GM12891 (cell line): ENCODE data around the gene SCGB1D1.
A peak's percentile ranks its signal among the peaks of the same experiment; 100 is the strongest.

Source experiments
- DNase-seq: peaks from one replicate; pipeline ENCODE4 v3.0.0; 2011; ENCODE audit warnings: low spot score; ENCODE audit not compliant: insufficient read length
- FAIRE-seq: peaks from 2 replicates; lab custom pipeline; 2011; peaks lifted over from hg19 to GRCh38; lab: Jason Lieb, UNC
- PAX5 ChIP-seq: IDR thresholded peaks from 2 replicates; pipeline ENCODE4 v1.6.1; 2011; ENCODE audit warnings: low read length, moderate library complexity, mild to moderate bottlenecking; ENCODE audit not compliant: insufficient read depth, severe bottlenecking
- POLR2A ChIP-seq: IDR thresholded peaks from 2 replicates; pipeline ENCODE4 v1.6.1; 2011; ENCODE audit warnings: low read depth, low read length, control low read depth
- POLR2AphosphoS5 ChIP-seq: IDR thresholded peaks from 2 replicates; pipeline ENCODE4 v1.6.1; 2011; ENCODE audit warnings: low read depth, low read length, control low read depth
- POU2F2 ChIP-seq: IDR thresholded peaks from 2 replicates; pipeline ENCODE4 v1.6.1; 2011; ENCODE audit warnings: low read depth, mild to moderate bottlenecking, control low read depth, low read length, moderate library complexity
- SPI1 ChIP-seq: IDR thresholded peaks from 2 replicates; pipeline ENCODE4 v1.6.1; 2011; ENCODE audit warnings: low read depth, low read length, control low read depth
- TAF1 ChIP-seq: IDR thresholded peaks from 2 replicates; pipeline ENCODE4 v1.6.1; 2011; ENCODE audit warnings: low read depth, low read length, control low read depth

Gene SCGB1D1

DNA sequence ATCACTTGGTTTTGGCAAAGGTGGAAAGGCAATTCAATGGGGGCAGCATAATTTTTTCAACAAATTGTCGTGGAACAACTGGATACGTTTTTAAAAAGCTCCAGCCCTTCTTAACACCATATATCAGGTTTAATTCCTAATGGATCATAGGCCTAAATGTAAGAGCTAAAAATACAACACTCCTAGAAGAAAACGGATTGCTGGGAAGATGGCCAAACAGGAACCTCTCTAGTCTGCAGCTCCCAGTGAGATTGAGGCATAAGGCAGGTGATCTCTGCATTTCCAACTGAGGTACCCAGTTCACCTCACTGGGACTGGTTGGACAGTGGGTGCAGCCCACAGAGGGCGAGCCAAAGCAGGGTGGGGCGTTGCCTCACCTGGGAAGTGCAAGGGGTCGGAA lies 32.4 kb upstream of the SCGB1D1 start:
- DNase-seq (no peak), FAIRE-seq (no peak)
- TF ChIP-seq TAF1 (no peak), POU2F2 (no peak), POLR2A (no peak), PAX5 (no peak), SPI1 (no peak), POLR2AphosphoS5 (no peak)

GRCh38 chr11:62166371-62166770 lies 23.6 kb upstream of the SCGB1D1 start:
- TF ChIP-seq POLR2A (no peak), POLR2AphosphoS5 (no peak), SPI1 (no peak), POU2F2 (no peak), PAX5 (no peak), TAF1 (no peak)
- FAIRE-seq, result no peak
- no peak for DNase-seq

DNA sequence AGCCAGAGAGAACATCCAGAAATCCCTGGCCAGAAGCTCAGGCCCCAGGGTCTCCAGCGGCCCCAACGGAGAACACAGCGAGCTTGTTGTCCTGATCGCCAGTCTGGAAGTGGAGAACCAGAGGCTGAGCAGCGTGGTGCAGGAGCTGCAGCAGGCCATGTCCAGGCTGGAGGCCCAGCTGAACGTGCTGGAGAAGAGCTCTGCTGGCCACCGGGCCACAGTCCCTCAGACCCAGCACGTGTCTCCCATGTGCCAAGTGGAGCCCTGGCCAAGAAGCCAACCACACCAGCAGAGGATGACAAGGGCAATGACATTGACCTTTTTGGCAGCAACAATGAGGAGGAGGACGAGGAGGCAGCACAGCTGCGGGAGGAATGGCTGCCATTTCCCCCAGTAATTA lies 20.6 kb upstream of the SCGB1D1 start:
- FAIRE-seq (no peak), DNase-seq (no peak)
- TF ChIP-seq SPI1 (no peak), POLR2AphosphoS5 (no peak), PAX5 (no peak), POLR2A (no peak), TAF1 (no peak), POU2F2 (no peak)

DNA sequence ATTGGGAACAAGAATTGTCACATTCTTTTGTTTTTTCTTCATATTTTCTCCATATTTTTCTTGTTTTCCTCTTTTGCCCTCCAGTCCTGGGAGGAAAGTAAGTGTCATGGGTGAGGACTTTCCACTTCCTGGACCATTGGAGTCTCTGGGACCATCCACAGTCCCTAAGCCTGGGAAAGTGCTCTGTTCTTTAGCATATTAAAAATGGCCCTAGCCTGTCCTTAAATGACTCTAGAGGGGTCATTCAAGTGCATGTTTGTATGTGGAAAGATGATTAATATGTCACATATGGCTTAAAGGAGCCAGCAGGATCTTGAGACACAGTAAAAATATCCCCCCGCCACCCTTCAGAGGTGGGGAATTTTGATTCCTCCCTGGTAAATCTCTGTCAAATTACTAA lies 20.1 kb upstream of the SCGB1D1 start:
- no peak for FAIRE-seq
- TF ChIP-seq POLR2AphosphoS5, result no peak
- no peak for TF ChIP-seq POLR2A
- no peak for TF ChIP-seq POU2F2
- TF ChIP-seq TAF1, result no peak
- TF ChIP-seq SPI1, result no peak
- no peak for TF ChIP-seq PAX5
- no peak for DNase-seq

- peak; percentile 90 for FAIRE-seq
- peak; percentile 38 for DNase-seq
- no peak for TF ChIP-seq POLR2AphosphoS5
- no peak for TF ChIP-seq POLR2A
- TF ChIP-seq PAX5, result no peak
- no peak for TF ChIP-seq TAF1
- TF ChIP-seq SPI1, result no peak
- TF ChIP-seq POU2F2, result no peak
Observed at GRCh38 chr11:62171261-62171723, 18.7 kb upstream of the SCGB1D1 start.

DNA sequence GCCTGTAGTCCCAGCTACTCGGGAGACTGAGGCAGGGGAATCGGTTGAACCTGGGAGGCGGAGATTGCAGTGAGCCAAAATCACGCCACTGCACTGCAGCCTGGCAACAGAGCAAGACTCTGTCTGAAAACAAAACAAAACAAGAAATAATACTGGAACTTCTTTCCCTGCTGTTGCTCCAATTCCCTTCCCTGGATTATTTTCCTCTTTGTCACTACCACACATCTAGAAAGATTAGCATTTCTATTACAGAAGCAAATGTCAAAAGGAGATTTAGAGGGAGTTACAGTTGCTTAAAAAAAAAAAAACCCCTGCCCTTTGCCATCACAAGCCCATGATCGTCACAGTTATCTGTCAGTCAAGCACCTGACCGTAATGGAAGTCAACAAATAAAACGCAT lies 17.7 kb upstream of the SCGB1D1 start:
- DNase-seq (no peak), FAIRE-seq (no peak)
- TF ChIP-seq PAX5 (no peak), TAF1 (no peak), POU2F2 (no peak), POLR2A (no peak)

DNA sequence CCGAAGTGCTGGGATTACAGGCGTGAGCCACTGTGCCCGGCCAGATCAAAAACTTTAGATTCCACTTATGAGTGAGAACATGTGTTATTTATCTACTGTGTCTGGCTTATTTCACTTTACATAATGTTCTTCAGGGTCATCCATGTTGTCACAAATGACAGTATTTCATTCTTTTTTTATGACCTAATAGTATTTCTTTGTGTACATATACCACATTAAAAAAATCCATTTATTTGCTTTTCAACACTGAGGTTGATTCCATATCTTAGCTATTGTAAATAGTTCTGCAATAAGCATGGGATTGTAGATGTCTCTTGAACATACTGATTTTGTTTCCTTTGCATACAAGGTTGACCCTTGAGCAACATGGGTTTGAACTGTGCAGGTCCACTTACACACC lies 13.2 kb upstream of the SCGB1D1 start:
- TF ChIP-seq POLR2AphosphoS5, result no peak
- DNase-seq (no peak), FAIRE-seq (no peak)

DNA sequence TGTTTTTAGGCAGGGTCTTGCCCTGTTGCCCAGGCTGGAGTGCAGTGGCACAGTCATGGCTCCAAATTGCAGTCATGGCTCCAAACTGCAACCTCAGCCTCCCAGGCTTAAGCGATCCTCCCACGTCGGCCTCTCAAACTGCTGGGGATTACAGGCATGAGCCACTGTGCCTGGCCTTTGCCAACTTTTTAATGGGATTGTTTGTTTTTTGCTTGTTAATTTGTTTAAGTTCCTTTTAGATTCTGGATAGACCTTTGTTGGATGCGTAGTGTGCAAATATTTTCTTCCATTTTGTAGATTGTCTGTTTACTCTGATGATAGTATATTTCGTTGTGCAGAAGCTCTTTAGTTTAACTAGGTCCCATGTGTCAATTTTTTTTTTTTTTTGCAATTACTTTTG lies 10.0 kb upstream of the SCGB1D1 start:
- TF ChIP-seq POU2F2, result no peak
- no peak for TF ChIP-seq POLR2AphosphoS5
- TF ChIP-seq TAF1, result no peak
- TF ChIP-seq POLR2A, result no peak
- TF ChIP-seq PAX5, result no peak
- no peak for TF ChIP-seq SPI1
- DNase-seq (no peak), FAIRE-seq (no peak)

DNA sequence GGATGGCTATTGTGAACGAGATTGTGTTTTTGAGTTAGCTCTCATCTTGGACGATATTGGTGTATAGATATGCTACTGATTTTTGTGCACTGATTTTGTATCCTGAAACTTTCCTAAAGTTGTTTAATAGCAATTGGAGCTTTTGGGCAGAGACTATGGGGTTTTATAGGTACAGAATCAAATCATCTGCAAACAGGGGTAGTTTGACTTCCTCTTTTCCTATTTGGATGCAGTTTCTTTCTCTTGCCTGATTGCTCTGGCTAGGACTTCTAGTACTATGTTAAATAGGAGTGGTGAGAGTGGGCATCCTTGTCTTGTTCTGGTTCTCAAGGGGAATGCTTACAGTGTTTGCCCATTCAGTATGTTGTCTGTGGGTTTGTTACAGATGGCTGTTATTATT lies 8.9 kb upstream of the SCGB1D1 start:
- DNase-seq (no peak), FAIRE-seq (no peak)
- TF ChIP-seq POU2F2 (no peak), SPI1 (peak; percentile 51)

DNA sequence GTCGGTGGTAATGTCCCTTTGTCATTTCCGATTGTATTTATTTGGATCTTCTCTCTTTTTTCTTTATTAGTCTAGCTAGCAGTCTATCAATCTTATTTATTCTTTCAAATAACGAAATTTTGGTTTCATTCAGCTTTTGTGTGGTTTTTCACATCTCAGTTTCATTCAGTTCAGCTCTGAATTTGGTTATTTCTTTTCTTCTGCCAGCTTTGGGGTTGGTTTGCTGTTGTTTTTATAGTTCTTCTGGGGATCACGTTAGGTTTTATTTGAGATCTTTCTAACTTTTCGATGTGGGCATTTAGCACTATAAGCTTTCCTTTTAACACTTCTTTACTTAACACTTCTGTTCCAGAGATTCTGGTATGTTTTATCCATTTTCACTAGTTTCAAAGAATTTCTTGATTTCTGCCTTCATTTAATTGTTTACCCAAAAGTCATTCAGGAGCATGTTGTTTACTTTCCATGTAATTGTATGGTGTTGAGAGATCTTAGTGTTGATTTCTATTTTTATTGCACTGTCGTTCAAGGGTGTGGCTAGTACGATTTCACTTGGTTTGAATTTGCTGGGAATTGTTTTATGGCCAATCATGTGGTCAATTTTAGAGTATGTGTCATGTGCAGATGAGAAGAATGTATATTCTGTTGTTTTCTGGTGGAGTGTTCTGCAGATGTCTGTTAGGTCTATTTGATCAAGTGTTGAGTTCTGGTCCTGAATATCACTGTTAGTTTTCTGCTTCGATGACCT lies 7.7 kb upstream of the SCGB1D1 start:
- TF ChIP-seq PAX5 (no peak), POU2F2 (no peak), TAF1 (no peak), POLR2A (no peak), SPI1 (no peak), POLR2AphosphoS5 (no peak)
- DNase-seq (no peak), FAIRE-seq (peak; percentile 9)
